Neural cell (in vitro differentiated cells): ENCODE measurements around the gene LDB1. TPM values are rescaled to one million over a fixed set of nuclear protein-coding genes. Genes with fewer than 3 reads are reported as not detected.

Experiments
- H2AFZ ChIP-seq: fragments of 200-600, 300-800 bp; sonication (generic), shearing (Covaris generic); 2 replicates; pipeline ENCODE4 v1.6.0; 2014; ENCODE audit warnings: low read depth, mild to moderate bottlenecking, antibody characterized with exemption, low read length, moderate library complexity
- H3F3A ChIP-seq: fragments of 200-600 bp; shearing (Covaris generic); 2 replicates; pipeline ENCODE4 v1.6.1; 2016; ENCODE audit warnings: mild to moderate bottlenecking, moderate library complexity, mixed read lengths, antibody characterized with exemption, low read length; ENCODE audit not compliant: insufficient read depth, poor library complexity, severe bottlenecking
- H3K27ac ChIP-seq: fragments of 200-600, 300-800 bp; sonication (generic), shearing (Covaris generic); 2 replicates; pipeline ENCODE4 v1.5.1; 2014; ENCODE audit warnings: mild to moderate bottlenecking, low read length, moderate library complexity
- H3K27me3 ChIP-seq: fragments of 300-800, 200-600 bp; sonication (generic), shearing (Covaris generic); 2 replicates; pipeline ENCODE4 v1.6.0; 2014; ENCODE audit warnings: mild to moderate bottlenecking, low read depth, low read length, moderate library complexity; ENCODE audit not compliant: insufficient read depth
- H3K36me3 ChIP-seq: fragments of 300-800, 200-600 bp; sonication (generic), shearing (Covaris generic); 2 replicates; pipeline ENCODE4 v1.5.1; 2014; ENCODE audit warnings: mild to moderate bottlenecking, antibody characterized with exemption, low read length, moderate library complexity; ENCODE audit not compliant: insufficient read depth
- H3K4me2 ChIP-seq: fragments of 300-800, 200-600 bp; sonication (generic), shearing (Covaris generic); 2 replicates; pipeline ENCODE4 v1.6.0; 2014; ENCODE audit warnings: mild to moderate bottlenecking, low read length
- H3K4me3 ChIP-seq: fragments of 300-800, 200-600 bp; sonication (generic), shearing (Covaris generic); 2 replicates; pipeline ENCODE4 v1.5.1; 2014; ENCODE audit warnings: mild to moderate bottlenecking, low read length, moderate library complexity
- H3K79me2 ChIP-seq: fragments of 200-600 bp; shearing (Covaris generic); replicated peaks from 2 replicates; pipeline ENCODE4 v1.6.0; 2014; ENCODE audit warnings: mild to moderate bottlenecking, low read length, moderate library complexity; ENCODE audit not compliant: insufficient read depth
- H3K9ac ChIP-seq: fragments of 300-800, 200-600 bp; sonication (generic), shearing (Covaris generic); 2 replicates; pipeline ENCODE4 v1.6.1; 2016; ENCODE audit warnings: mild to moderate bottlenecking, low read length, mixed read lengths
- H3K9me2 ChIP-seq: fragments of 200-600 bp; shearing (Covaris generic); 2 replicates; pipeline ENCODE4 v1.6.1; 2016; ENCODE audit warnings: mild to moderate bottlenecking, low read length, mixed read lengths; ENCODE audit not compliant: insufficient read depth
- H3K9me3 ChIP-seq: fragments of 200-600, 300-800 bp; sonication (generic), shearing (Covaris generic); 2 replicates; pipeline ENCODE4 v1.6.1; 2016; ENCODE audit warnings: mild to moderate bottlenecking, mixed run types, low read length, moderate library complexity, mixed read lengths
- H4K20me1 ChIP-seq: fragments of 200-600 bp; shearing (Covaris generic); 2 replicates; pipeline ENCODE4 v1.6.1; 2016; ENCODE audit warnings: mild to moderate bottlenecking, mixed run types; ENCODE audit not compliant: insufficient read depth
- EP300 ChIP-seq: fragments of 450-650 bp; conservative IDR thresholded peaks from 2 replicates; pipeline ENCODE4 v1.6.1; 2014; ENCODE audit warnings: antibody characterized with exemption, mild to moderate bottlenecking, moderate library complexity; ENCODE audit not compliant: poor library complexity, severe bottlenecking
- EZH2 ChIP-seq: fragments of 200-600, 300-800 bp; shearing (Covaris generic), sonication (generic); IDR thresholded peaks from 2 replicates; pipeline ENCODE4 v1.6.1; 2014; ENCODE audit warnings: antibody characterized with exemption, low read length, borderline replicate concordance, mild to moderate bottlenecking; ENCODE audit not compliant: insufficient read depth, poor library complexity, severe bottlenecking
- MXI1 ChIP-seq: fragments of 450-650 bp; conservative IDR thresholded peaks from 2 replicates; pipeline ENCODE4 v1.6.1; 2014; ENCODE audit warnings: antibody characterized with exemption, mild to moderate bottlenecking; ENCODE audit not compliant: poor library complexity, severe bottlenecking
- POLR2AphosphoS5 ChIP-seq: IDR thresholded peaks from 2 replicates; pipeline ENCODE4 v1.6.1; 2012
- RAD21 ChIP-seq: fragments of 450-650 bp; conservative IDR thresholded peaks from 2 replicates; pipeline ENCODE4 v1.6.1; 2014; ENCODE audit warnings: antibody characterized with exemption, mild to moderate bottlenecking, moderate library complexity
- SMC3 ChIP-seq: fragments of 450-650 bp; conservative IDR thresholded peaks from 2 replicates; pipeline ENCODE4 v1.6.1; 2014; ENCODE audit warnings: antibody characterized with exemption, mild to moderate bottlenecking, moderate library complexity; ENCODE audit not compliant: poor library complexity
- TAF1 ChIP-seq: IDR thresholded peaks from 2 replicates; pipeline ENCODE4 v1.6.1; 2012; ENCODE audit warnings: low read depth
- polyA plus RNA-seq: library from polyadenylated mRNA; depleted of rRNA; stranded (reverse); fragments of >200 nt; gene quantifications from 2 replicates; pipeline ENCODE4 v1.2.3, GENCODE V29; 2014
- small RNA-seq, 3 experiments: library from RNA; depleted of rRNA; stranded (forward); fragments of <200 nt; gene quantifications; one replicate each; pipeline ENCODE3, GENCODE V24; 2012
- TF ChIP-seq, protein P1 (sequence below): IDR thresholded peaks from 2 replicates; pipeline ENCODE4 v1.6.1; 2012; ENCODE audit warnings: borderline replicate concordance
- TF ChIP-seq, protein P2 (sequence below): fragments of 450-650 bp; IDR thresholded peaks from 2 replicates; pipeline ENCODE4 v1.5.1; 2014; ENCODE audit warnings: antibody characterized with exemption, mild to moderate bottlenecking, moderate library complexity; ENCODE audit not compliant: poor library complexity, severe bottlenecking

Gene LDB1
- polyA plus RNA-seq, 1 donor from 2014 or later: 107 TPM

DNA sequence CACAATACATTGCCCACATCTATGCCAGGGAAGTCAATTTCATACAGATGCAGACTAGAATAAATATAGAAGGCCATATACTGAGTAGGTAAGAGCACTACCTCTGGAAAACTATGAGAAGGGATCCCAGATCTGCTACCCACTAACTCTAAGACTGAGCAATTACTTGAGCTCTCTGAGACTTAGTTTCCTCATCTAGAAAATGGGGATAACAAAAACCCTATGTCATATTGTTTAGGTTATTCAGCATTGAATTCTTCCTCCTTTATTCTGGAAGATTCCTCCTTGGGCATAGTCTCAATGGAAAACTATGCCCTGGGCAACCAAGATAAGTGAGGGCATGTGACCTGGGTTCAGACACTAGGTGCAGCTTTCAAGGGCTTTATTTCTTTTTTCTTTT is 60.2 kb downstream of the LDB1 start:
- no peaks in the 10 kb centered on the region for H3K9me2 ChIP-seq
- H3K79me2 ChIP-seq: peaks cover 7% of the 10 kb centered on the region
- no peak overlapping the region for H3K9ac ChIP-seq
- no peak overlapping the region for H2AFZ ChIP-seq
- H3F3A ChIP-seq: no peaks in the 10 kb centered on the region
- no peaks in the 10 kb centered on the region for H3K27me3 ChIP-seq
- H3K27ac ChIP-seq: no peak overlapping the region
- H3K4me3 ChIP-seq: no peak overlapping the region
- no peak for TF ChIP-seq POLR2AphosphoS5
- TF ChIP-seq MXI1: no peak
- TF ChIP-seq EZH2: no peak
- TF ChIP-seq, protein P1, sequence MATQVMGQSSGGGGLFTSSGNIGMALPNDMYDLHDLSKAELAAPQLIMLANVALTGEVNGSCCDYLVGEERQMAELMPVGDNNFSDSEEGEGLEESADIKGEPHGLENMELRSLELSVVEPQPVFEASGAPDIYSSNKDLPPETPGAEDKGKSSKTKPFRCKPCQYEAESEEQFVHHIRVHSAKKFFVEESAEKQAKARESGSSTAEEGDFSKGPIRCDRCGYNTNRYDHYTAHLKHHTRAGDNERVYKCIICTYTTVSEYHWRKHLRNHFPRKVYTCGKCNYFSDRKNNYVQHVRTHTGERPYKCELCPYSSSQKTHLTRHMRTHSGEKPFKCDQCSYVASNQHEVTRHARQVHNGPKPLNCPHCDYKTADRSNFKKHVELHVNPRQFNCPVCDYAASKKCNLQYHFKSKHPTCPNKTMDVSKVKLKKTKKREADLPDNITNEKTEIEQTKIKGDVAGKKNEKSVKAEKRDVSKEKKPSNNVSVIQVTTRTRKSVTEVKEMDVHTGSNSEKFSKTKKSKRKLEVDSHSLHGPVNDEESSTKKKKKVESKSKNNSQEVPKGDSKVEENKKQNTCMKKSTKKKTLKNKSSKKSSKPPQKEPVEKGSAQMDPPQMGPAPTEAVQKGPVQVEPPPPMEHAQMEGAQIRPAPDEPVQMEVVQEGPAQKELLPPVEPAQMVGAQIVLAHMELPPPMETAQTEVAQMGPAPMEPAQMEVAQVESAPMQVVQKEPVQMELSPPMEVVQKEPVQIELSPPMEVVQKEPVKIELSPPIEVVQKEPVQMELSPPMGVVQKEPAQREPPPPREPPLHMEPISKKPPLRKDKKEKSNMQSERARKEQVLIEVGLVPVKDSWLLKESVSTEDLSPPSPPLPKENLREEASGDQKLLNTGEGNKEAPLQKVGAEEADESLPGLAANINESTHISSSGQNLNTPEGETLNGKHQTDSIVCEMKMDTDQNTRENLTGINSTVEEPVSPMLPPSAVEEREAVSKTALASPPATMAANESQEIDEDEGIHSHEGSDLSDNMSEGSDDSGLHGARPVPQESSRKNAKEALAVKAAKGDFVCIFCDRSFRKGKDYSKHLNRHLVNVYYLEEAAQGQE: no peak
- TF ChIP-seq SMC3: no peak
- TF ChIP-seq EP300: no peak
- TF ChIP-seq TAF1: no peak
- TF ChIP-seq, protein P2, sequence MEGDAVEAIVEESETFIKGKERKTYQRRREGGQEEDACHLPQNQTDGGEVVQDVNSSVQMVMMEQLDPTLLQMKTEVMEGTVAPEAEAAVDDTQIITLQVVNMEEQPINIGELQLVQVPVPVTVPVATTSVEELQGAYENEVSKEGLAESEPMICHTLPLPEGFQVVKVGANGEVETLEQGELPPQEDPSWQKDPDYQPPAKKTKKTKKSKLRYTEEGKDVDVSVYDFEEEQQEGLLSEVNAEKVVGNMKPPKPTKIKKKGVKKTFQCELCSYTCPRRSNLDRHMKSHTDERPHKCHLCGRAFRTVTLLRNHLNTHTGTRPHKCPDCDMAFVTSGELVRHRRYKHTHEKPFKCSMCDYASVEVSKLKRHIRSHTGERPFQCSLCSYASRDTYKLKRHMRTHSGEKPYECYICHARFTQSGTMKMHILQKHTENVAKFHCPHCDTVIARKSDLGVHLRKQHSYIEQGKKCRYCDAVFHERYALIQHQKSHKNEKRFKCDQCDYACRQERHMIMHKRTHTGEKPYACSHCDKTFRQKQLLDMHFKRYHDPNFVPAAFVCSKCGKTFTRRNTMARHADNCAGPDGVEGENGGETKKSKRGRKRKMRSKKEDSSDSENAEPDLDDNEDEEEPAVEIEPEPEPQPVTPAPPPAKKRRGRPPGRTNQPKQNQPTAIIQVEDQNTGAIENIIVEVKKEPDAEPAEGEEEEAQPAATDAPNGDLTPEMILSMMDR: no peak
- TF ChIP-seq RAD21: no peak
- no peak overlapping the region for H3K4me2 ChIP-seq
- no peaks in the 10 kb centered on the region for H3K36me3 ChIP-seq
- H3K9me3 ChIP-seq: no peaks in the 10 kb centered on the region
- no peaks in the 10 kb centered on the region for H4K20me1 ChIP-seq

Small RNA genes within 50 kb of the gene (small RNA-seq; reads per million reads assigned to genes)
- gene AL500527.1 (0 reads per million in 3 experiments), gene AL500527.2 (0 reads per million in 3 experiments)

Other genes with a start within 250 kb of the LDB1 start
- gene ARMH3, start 64.2 kb downstream of the LDB1 start, polyA plus RNA-seq: 11.7 and 13.4 TPM in 2 replicates
- 9.0 and 9.6 TPM in 2 replicates for gene HPS6, start 55.0 kb downstream of the LDB1 start, polyA plus RNA-seq
- gene PPRC1, start 12.7 kb upstream of the LDB1 start, polyA plus RNA-seq: 3.8 and 6.0 TPM in 2 replicates
- 33.4 and 36.0 TPM in 2 replicates for gene NOLC1, start 32.0 kb upstream of the LDB1 start, polyA plus RNA-seq
- not detected in 2 replicates for gene ELOVL3, start 105.9 kb upstream of the LDB1 start, polyA plus RNA-seq
- not detected in 2 replicates for gene PITX3, start 121.1 kb upstream of the LDB1 start, polyA plus RNA-seq
- 14.9 and 21.4 TPM in 2 replicates for gene GBF1, start 125.2 kb upstream of the LDB1 start, polyA plus RNA-seq